HG03442 (cell line): ENCODE results near the gene PNMA8B.
"Not testable (repeated sequence)": the region's sequence is repeated elsewhere in the genome, so short reads cannot be mapped to it uniquely, and the experiment has no call there.

ENCODE experiments used
- ATAC-seq: cut with Tn5 transposase; IDR thresholded peaks from one replicate; pipeline ENCODE4 v1.9.1; 2021; ENCODE audit warnings: mild to moderate bottlenecking, moderate library complexity; ENCODE audit not compliant: unreplicated experiment

PNMA8B gene, protein sequence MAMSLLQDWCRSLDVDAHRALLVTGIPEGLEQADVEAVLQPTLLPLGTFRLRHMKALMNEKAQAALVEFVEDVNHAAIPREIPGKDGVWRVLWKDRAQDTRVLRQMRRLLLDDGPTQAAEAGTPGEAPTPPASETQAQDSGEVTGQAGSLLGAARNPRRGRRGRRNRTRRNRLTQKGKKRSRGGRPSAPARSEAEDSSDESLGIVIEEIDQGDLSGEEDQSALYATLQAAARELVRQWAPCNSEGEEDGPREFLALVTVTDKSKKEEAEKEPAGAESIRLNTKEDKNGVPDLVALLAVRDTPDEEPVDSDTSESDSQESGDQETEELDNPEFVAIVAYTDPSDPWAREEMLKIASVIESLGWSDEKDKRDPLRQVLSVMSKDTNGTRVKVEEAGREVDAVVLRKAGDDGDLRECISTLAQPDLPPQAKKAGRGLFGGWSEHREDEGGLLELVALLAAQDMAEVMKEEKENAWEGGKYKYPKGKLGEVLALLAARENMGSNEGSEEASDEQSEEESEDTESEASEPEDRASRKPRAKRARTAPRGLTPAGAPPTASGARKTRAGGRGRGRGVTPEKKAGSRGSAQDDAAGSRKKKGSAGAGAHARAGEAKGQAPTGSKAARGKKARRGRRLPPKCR

DNA sequence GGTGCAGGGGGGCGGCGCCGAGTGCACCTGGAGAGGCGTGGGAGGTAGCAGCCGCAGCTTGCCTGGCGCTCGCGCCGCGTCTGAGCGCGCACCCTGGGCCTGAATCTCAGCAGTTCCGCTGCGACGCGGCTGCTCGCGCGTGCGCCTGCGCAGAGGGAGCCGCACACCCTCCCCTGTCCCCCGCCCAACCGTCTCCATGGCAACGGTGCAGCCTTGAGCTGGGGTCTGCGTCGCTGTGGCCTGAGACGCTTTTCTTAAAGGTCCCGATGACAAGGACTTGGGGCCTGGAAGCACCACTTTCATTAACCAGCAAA lies at the start of gene PNMA8B:
TSS of gene PNMA8B (minus strand) at position 82 of the 314 bp plus-strand sequence. CDS start 402 bp downstream, outside the sequence.
- ATAC-seq, result no peak

DNA sequence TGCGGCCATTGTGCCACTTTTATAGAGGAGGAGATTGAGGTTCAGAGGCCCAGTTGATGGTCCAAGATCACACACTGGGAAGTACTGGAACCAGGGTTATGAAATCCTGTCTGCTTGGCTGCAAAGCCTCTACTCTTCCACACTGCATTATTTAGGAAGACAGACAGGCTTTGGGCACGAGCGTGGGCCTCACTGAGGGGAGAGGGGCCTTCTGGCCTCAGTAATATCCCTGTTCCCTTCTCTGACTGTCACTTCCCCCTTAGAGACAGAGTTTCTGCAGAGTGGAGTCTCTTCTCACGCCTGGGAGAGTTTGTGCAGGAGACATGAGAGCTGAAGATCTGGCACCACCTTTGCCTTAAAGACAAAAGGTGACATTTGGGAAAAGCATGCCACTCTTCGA lies 49.0 kb upstream of the PNMA8B start:
- ATAC-seq, result no peak

DNA sequence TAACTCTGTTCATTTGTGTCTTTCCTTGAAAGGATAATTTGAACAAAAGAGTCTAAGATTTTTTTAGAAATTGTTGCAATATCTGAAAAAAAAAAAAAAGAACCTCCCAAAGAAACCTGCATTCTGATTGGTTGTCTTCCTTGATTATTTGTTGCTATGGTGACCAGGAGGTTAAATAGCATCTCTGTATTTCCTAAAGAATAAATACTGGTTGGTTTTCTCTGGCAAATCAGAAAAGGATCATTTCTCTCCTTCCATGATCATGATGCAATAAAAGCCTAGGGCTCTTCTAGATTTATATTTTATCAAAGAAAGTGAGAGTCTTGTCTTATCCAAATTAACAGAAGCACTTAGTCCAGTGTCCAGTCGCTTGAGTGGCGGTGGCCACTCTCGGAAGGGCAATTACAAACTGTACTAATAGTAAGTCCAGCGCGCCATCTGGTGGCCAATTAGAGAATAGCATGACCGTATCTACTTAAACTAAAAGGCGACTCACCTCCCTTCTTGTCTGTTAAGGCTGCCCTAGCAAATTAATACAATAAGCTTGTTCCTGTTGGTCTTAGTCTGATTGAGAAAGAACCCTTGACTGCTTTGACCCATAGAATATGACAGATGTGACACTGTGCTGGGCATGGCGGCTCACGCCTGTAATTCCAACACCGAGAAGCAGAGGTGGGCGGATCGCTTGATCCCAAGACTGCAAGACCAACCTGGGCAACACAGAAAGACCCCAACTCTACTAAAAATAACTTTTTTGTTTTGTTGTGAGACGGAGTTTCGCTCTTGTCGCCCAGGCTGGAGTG lies 47.0 kb upstream of the PNMA8B start:
- ATAC-seq, result no peak

DNA sequence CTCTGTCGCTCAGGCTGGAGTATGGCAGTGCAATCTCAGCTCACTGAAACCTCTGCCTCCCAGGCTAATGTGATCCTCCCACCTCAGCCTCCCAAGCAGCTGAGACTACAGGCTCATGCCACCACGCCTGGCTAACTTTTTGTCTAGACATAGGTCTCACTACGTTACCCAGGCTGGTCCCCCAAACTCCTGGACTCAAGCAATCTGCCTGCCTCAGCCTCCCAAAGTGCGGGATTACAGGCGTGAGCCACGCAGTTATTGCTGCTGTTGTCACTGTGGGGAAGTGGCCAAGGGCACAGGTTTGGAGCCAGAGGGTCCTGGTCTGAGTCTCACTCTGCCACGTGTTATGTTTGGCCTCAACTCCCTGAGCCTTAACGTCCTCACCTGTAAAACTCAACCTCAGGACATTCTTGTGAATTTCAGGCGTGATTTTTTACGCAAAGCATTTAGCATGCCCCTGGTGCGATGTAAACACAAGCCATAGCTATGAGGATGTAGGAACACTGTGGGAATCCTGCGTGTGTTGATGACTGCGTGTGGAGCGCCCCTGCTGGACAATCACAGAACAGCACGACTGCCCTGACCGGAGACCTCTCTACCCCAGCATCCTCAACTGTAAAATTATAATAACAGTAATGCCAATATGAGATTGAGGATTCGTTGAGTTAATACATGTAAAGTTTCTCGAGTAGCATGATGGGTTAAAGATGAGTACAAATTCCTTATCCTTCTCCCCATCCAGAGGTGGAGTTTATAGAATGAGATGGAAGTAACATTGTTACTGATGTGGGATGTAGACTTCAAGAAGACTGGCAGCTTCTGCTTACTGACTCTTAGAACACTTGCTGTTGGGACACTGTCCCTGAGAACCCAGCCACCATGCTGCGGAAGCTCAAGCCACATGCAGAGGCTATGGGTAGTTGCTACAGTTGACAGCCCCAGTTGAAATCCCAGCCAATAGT lies 41.8 kb upstream of the PNMA8B start:
- ATAC-seq, result no peak

DNA sequence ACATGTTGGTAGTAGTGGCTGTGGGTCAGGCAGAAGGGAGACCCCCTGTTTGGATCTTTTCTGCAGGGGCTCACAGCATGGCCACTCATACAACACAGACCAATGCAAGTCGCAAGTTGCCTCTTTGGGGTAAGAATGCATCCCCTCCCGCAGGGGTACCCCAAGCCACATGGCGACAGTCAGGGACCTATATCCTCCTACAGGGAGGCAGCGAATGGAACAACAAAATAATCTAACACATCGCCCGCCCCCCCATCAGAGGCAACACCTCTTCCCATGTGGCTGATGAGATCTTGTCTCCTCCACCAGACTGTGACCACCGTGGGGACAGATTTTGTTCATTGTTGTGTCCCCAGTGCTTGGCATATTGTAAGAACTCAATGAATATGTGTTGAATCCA lies 40.7 kb upstream of the PNMA8B start:
- no peak for ATAC-seq

DNA sequence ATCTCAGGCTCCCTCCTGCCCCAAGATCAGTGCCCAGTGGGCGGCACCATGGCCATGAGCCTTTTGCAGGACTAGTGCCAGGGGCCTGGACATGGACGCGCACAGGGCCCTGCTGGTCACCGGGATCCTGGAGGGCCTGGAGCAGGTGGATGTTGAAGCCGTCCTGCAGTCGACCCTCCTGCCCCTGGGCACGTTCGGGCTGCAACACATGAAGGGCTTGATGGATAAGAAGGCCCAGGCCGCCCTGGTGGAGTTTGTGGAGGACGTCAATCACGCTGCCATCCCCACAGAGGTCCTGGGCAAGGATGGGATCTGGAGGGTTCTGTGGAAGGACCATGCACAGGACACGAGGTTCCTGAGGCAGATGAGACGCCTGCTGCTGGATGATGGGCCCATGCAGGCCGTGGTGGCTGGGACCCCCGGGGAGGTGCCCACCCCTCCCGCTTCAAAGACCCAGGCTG lies 38.0 kb upstream of the PNMA8B start:
- ATAC-seq, result no peak

DNA sequence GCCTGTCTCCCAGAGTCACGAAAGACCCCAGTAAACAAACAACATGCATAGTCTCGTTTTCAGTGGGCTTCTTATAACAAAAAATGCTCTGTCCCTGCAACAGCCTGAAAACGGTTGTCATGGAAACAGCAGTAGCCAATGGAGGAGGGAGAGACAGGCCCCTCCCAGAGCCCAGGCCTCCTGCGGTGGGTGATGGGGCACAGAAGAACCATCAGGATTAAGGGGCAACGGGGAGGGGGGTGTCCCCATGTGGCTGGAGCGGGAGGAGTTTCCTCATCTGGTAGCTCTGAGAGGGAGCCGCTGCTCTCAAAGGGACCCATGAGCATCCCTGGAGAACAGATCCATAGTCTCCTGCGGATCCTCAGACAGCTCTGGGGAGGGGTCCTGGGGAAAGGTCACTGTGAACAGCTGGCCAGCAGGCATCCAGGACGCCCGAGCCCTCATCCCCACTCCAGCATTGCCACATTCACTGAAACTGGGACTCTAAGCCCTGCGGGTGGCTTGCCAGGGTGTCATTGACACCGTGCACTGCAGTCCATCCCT lies 37.5 kb upstream of the PNMA8B start:
- ATAC-seq, result no peak

DNA sequence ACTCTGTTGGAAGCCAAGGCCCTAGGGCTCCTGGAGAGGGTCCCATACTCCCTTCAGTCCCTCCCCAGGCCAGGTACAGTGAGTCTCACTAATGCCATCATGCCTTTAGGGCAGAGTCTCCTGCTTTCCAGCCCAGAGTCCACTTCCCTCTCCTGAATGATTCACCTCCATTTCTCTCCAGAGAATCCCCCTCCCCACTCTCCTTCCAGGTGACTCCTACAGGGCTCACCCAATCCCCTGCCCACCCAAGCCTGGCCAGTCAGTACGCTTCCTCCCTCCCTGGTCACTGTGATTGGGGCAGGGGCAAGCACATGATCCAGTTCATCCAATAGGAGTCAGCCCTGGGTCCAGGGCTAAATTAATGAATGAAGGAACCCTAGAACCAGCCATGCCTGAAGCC lies 35.0 kb upstream of the PNMA8B start:
- no peak for ATAC-seq

DNA sequence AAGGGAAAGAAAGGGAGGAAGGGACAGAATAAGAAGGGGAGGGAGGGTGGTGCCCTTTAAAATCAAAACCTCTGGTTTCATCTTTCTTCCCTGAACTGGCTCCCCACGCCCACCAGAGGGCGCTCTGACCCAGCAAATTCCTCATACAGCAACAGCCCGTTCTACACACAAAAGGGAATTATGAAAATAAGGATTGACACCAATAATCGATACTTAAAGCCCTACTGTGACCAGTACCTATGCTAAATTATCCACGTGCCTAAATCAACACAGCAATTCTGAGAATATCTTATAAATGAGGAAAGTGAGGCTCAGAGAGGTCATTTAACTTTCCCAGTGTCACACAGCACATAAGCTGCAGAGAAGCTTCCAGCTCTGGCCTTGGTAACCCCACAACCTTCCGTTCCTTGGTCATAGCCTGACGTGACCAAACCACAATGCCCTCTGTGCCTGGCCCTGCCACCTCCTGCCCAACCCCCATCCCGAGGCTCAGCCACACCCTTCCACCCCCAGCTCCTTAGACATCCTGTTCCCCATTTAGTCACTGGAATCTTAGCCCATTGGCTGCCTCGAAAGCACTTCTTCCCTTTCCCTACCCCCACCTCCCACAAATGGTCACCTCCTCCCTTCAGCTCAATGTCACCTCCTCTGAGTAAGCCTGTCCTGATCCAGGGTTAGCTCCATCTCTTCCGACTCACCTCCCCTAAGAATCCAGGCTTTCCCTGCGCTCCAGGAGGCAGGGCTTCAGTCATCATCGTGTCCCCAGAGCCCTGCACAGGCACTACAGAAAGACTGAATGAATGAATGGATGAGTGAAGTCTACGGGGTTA lies 34.2 kb upstream of the PNMA8B start:
- ATAC-seq, result no peak

DNA sequence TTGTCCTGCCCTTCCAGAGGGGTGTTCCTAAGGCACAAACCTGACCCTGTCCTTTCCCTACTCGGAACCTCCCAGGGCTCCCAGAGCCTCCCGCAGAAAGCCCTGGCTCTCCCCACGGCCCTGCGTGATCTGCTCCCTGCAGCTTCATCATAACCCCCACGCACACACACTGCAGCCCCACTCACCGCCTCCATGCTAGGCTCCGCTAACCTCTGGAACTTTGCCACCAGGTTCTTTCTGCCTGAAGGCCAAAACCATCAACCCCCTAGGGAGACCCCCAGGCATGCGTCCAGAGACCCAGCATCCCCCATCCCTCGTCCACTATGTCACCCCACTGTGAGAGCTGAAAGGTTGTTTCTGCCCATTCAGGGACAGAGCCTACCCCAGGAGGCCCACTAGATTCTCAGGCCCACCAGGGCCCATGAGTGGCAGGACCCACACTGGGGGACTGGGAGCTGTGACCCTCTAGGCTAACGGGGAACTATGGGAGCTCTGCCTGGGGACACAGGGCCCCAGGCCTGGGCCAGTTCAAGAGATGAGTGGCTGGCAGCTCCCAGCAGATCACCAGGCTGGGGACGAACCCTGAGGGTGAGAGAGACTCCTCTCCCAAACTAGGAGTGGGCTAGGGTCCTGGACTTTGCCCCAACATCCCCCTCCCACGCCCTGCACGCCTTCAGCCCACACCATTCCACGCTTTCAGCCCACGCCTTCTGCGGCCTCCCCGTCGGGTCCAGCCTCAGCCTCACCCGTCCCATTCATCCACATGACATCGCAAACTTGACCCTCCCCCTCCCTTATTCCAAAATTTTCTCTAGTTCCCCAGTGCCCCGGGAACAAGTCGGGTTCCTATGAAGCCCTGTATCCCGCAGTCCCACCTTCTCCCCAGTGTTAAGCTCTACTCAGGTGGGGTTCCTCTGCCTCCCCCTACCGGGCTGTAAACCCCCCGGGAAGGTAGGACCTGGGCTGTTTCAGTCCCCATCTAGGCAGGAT lies 33.2 kb upstream of the PNMA8B start:
- ATAC-seq, result no peak

DNA sequence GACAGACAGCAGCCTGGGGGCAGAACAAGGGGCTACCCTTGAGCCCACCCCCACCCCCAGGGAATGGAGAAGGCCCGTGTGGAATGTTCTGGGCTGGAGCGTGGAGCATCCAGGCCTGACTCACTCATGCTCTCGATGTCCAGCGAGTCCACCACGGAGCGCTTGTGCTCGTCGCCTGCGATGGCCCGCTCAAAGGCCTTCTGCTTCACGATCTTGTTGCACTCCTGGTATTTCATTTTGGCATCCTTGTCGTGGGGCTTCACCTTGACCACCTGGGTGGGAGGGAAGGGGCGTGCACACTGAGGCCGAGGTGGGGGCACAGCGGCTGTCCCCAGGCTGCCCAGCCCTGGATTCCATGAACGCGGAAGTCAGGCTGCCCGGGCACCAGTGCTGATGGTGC lies 31.1 kb upstream of the PNMA8B start:
- ATAC-seq, result not testable (repeated sequence)

DNA sequence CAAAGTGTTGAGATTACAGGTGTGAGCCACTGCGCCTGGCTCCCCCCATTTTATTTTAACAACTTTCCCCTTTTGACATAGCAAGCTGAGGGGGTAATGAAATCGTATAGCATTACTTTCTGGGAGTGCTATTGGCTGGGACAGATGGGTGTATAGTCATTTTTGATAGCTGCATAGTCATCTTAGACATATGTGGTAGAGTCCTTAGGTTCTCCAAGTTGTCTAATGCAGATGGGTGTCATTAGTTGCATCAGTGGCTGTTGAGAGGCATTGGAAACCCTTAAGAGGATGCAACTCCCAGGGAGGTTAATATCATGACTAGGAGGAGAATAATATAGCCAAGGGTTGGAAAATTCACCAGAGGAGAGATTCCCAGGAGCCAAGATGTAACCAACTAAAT lies 28.6 kb upstream of the PNMA8B start:
- no peak for ATAC-seq

DNA sequence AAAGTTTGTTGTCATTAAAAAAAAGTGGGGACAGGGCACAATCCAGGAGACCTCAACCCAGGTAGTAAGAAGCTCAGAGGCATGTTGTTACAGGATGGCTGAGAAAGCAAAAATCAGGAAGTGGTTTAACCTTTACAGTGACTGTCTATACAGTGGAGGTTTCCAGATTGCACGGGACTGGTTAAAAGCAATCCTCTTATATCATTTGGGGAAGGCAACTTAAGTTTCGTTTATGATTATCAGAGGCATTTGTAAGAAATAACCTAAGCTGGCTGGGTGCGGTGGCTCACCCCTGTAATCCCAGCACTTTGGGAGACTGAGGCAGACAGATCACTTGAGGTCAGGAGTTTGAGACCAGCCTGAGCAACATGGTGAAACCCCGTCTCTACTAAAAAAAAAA lies 27.3 kb upstream of the PNMA8B start:
- ATAC-seq, result not testable (repeated sequence)

DNA sequence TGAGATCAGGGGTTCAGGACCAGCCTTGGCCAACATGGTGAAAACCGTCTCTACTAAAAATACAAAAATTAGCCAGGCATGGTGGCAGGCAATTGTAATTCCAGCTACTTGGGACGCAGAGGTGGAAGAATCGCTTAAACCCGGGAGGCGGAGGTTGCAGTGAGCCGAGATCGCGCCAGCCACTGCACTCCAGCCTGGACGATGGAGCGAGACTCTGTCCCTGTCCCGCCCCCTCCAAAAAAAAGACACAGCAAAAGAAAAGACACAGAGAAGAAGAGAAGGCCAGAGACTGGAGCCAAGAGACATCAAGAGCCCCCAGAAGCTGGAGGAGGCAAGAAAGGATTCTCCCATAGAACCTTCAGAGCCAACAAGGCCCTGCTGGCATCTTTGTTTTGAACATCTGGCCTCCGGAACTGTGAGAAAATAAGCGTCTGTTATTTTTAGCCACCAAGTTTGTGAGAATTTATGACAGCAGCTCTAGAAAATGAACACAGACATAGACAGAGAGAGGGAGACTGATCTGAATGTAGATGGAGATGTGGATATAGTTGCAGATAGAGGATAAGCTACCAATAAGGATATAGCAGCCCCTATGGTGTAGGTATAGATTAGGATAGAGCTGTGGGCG lies 25.7 kb upstream of the PNMA8B start:
- ATAC-seq, result no peak

DNA sequence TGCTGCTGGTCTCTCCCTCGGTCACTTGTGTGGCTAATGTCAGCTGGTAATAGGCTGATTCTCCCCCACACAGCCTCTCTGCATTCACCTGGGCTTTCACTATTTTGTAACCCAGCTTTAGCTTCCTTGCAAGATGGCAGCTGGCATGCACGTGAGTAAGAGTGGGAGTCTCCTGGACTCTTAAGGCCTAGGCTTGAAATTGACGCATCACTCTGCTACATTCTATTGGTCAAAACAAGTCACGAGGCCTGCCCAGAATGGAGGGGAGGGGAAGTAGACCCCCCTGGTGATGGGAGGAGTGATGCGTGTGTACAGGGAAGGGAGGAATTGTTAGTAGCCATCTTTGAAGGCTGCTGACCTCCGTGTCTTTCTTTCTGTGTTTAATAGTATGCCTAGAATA lies 24.9 kb upstream of the PNMA8B start:
- ATAC-seq, result no peak

DNA sequence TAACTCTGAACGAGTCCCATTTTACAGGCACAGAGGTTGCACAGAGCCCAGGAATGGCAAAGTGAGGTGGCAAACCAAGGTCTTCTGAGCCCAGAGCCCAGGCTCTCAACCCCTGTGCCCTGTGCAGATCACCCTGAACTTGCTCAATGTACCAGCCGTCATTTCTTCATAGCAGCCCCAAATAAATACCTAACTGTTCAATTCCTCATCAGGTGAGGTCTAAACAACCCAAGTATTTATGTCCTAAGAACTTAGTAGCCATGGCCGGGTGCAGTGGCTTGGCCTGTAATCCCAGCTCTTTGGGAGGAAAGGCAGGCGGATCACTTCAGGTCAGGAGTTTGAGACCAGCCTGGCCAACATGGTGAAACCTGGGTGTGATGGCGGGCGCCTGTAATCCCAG lies 21.8 kb upstream of the PNMA8B start:
- no peak for ATAC-seq

DNA sequence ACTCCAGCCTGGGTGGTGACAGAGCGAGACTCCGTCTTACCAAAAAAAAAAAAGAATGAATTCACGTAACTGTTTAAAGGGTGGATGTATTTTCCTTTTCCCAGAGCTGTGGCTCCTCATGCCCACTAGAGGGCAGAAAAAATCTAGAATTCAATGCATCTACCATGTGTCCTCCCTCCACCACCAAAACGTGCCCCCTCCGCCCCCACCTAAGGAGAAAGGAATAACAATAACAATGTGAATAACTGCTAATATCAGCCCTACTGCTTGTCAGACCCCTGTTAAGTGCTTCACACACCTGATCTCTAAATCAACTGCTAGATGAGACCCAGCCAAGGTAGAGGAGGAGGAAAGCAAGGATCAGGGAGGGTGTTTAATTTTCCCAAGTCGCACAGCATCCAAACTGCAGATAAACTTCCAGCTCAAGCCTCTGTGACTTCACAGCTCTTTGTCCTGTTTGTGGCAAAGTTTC lies 20.2 kb upstream of the PNMA8B start:
- ATAC-seq, result no peak

DNA sequence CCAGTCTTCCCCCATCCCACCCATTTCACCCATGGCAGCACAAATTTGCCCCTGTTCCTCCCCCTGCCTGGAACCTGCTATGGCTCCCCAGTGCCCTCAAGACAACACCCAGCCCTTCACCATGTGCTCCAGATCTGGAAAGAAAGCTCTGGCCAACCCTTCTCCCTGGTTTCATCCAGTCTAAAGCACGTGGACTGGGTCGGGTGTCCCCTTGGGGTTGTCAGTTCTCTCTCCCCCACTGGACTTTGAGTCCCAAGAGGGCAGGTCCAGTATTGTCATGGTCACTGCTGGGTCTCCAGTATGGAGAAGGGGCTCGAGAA lies 19.6 kb upstream of the PNMA8B start:
- no peak for ATAC-seq
